ENCODE results near the gene FABP1. TPM values are rescaled to one million over a fixed set of nuclear protein-coding genes. Genes with fewer than 3 reads are reported as not detected.

The FABP1 gene
- total RNA-seq: not detected in 2 replicates

GRCh38 chr2:88127888-88128653 is at the start of gene FABP1:
Gene FABP1, minus strand, starts transcription at chr2:88128062. Its CDS starts 45 bp downstream, at chr2:88128017.

Other genes with a start within 250 kb of the FABP1 start
- 23.5 and 93.7 TPM in 2 replicates for gene RNU2-63P, start 111.5 kb downstream of the FABP1 start, total RNA-seq
- gene KRCC1, start 72.3 kb downstream of the FABP1 start, total RNA-seq: 16.7 and 28.4 TPM in 2 replicates
- gene SMYD1, start 60.2 kb downstream of the FABP1 start, total RNA-seq: not detected in 2 replicates
- 0.11 TPM in 1 of 2 replicates, not detected in the other for gene THNSL2, start 42.3 kb upstream of the FABP1 start, total RNA-seq

All from dermis lymphatic vessel endothelial cell (primary cell).